Liver (tissue), 9 donors: ENCODE data around the gene LRPAP1. TPM values are rescaled to one million over a fixed set of nuclear protein-coding genes. Genes with fewer than 3 reads are reported as not detected.

ENCODE experiments used
- DNase-seq: peaks from one replicate; pipeline ENCODE4 v3.0.0-alpha.2; 2017; ENCODE audit warnings: low spot score
- H3K27ac ChIP-seq, 2 donors: one replicate each; pipeline ENCODE4 v1.7.0; 2013; ENCODE audit warnings: inconsistent platforms in 2 of 2, low read length in 2 of 2, control low read depth in 1 of 2, low read depth in 1 of 2, mild to moderate bottlenecking in 1 of 2
- H3K27me3 ChIP-seq, 4 donors: one replicate each; pipeline versions ENCODE4 v1.6.1 to v1.7.0; 2013; ENCODE audit warnings: low read length in 3 of 4, inconsistent platforms in 1 of 4, mild to moderate bottlenecking in 1 of 4, moderate library complexity in 1 of 4; ENCODE audit not compliant: control insufficient read depth in 4 of 4, insufficient read depth in 4 of 4
- H3K36me3 ChIP-seq, 4 donors: one replicate each; pipeline versions ENCODE4 v1.6.1 to v1.7.0; 2013; ENCODE audit warnings: low read length in 3 of 4, mild to moderate bottlenecking in 3 of 4, low read depth in 1 of 4, moderate library complexity in 1 of 4; ENCODE audit not compliant: control insufficient read depth in 4 of 4, insufficient read depth in 3 of 4
- H3K4me1 ChIP-seq, 4 donors: one replicate each; pipeline versions ENCODE4 v1.6.1 to v1.7.0; 2013; ENCODE audit warnings: low read length in 3 of 4, mild to moderate bottlenecking in 3 of 4, moderate library complexity in 1 of 4; ENCODE audit not compliant: control insufficient read depth in 4 of 4, insufficient read depth in 4 of 4
- H3K4me3 ChIP-seq, 3 donors: one replicate each; pipeline versions ENCODE4 v1.6.1 to v1.7.0; 2013; ENCODE audit warnings: low read length in 3 of 3, control low read depth in 1 of 3, low read depth in 1 of 3, mild to moderate bottlenecking in 1 of 3
- H3K9ac ChIP-seq, 2 donors: one replicate each; pipeline ENCODE4 v1.7.0; 2013; ENCODE audit warnings: low read length in 2 of 2, mild to moderate bottlenecking in 2 of 2, moderate library complexity in 2 of 2, control low read depth in 1 of 2, low read depth in 1 of 2
- H3K9me3 ChIP-seq, 4 donors: one replicate each; pipeline versions ENCODE4 v1.6.1 to v1.7.0; 2013; ENCODE audit warnings: low read length in 3 of 4; ENCODE audit not compliant: control insufficient read depth in 4 of 4
- FOXA1 ChIP-seq: IDR thresholded peaks from 2 replicates; pipeline ENCODE4 v1.6.1; 2016; ENCODE audit warnings: antibody characterized with exemption
- FOXA2 ChIP-seq: IDR thresholded peaks from 2 replicates; pipeline ENCODE4 v1.6.1; 2016; ENCODE audit warnings: antibody characterized with exemption
- GABPA ChIP-seq, 2 donors: IDR thresholded peaks in 1 of 2; conservative IDR thresholded peaks in 1 of 2; 2 replicates each; pipeline ENCODE4 v1.6.1; 2016; ENCODE audit warnings: antibody characterized with exemption in 2 of 2, mild to moderate bottlenecking in 1 of 2, moderate library complexity in 1 of 2
- HNF4A ChIP-seq, 2 donors: conservative IDR thresholded peaks; 2 replicates each; pipeline ENCODE4 v1.6.1; 2016; ENCODE audit warnings: antibody characterized with exemption in 2 of 2, mild to moderate bottlenecking in 2 of 2
- HNF4G ChIP-seq: IDR thresholded peaks from 2 replicates; pipeline ENCODE4 v1.6.1; 2016; ENCODE audit warnings: antibody characterized with exemption
- JUND ChIP-seq, 2 donors: IDR thresholded peaks; 2 replicates each; pipeline ENCODE4 v1.6.1; 2016; ENCODE audit warnings: antibody characterized with exemption in 2 of 2
- NR2F2 ChIP-seq: IDR thresholded peaks from 2 replicates; pipeline ENCODE4 v1.6.1; 2016; ENCODE audit warnings: antibody characterized with exemption
- RAD21 ChIP-seq, 2 donors: IDR thresholded peaks; 2 replicates each; pipeline ENCODE4 v1.6.1; 2016; ENCODE audit warnings: antibody characterized with exemption in 2 of 2, mild to moderate bottlenecking in 2 of 2
- REST ChIP-seq: IDR thresholded peaks from 2 replicates; pipeline ENCODE4 v1.6.1; 2016; ENCODE audit warnings: antibody characterized with exemption, mild to moderate bottlenecking
- RXRA ChIP-seq, 2 donors: IDR thresholded peaks; 2 replicates each; pipeline ENCODE4 v1.6.1; 2017 to 2018; ENCODE audit warnings: antibody characterized with exemption in 2 of 2, mild to moderate bottlenecking in 1 of 2
- TAF1 ChIP-seq: conservative IDR thresholded peaks from 2 replicates; pipeline ENCODE4 v1.6.1; 2016; ENCODE audit warnings: antibody characterized with exemption, mild to moderate bottlenecking
- YY1 ChIP-seq: IDR thresholded peaks from 2 replicates; pipeline ENCODE4 v1.6.1; 2016; ENCODE audit warnings: antibody characterized with exemption, mild to moderate bottlenecking
- ZBTB33 ChIP-seq: IDR thresholded peaks from 2 replicates; pipeline ENCODE4 v1.6.1; 2016; ENCODE audit warnings: antibody characterized with exemption
- WGBS: extraction: QIAGEN DNeasy Blood & Tissue Kit; methylation state at CpG from one replicate; pipeline ENCODE4 v1.1.7; 2013; 5-methylcytosine and 5-hydroxymethylcytosine counted together
- polyA plus RNA-seq, 2 donors: library from polyadenylated mRNA; stranded (reverse) in 1 of 2; unstranded in 1 of 2; fragments of 200-250 nt in 1 of 2; fragments of >200 nt in 1 of 2; fragmentation: Nextera tagmentation in 1 of 2; extraction: Ambion mirVana in 1 of 2; gene quantifications; one replicate each; pipeline versions ENCODE4 v1.2.1 to v1.2.3, GENCODE V29; 2013 to 2015
- total RNA-seq, 2 donors: library from RNA; depleted of rRNA; stranded (reverse); fragments of >200 nt; gene quantifications; one replicate each; pipeline ENCODE4 v1.2.3, GENCODE V29; 2014
- TF ChIP-seq, protein P1 (sequence below): IDR thresholded peaks from 2 replicates; pipeline ENCODE4 v1.6.1; 2016; ENCODE audit warnings: antibody characterized with exemption
- TF ChIP-seq, protein P2 (sequence below): fragments of 150-350 bp; IDR thresholded peaks from 2 replicates; pipeline ENCODE4 v1.5.1; 2017; ENCODE audit warnings: improper control_type of control experiment, low read depth, low read length; ENCODE audit not compliant: missing input control
- TF ChIP-seq, protein P3 (sequence below): IDR thresholded peaks from 2 replicates; pipeline ENCODE4 v1.6.1; 2016; ENCODE audit warnings: antibody characterized with exemption
- donor health status: healthy.
- donor health status: healthy.
- donor health status: healthy.
- donor health status: healthy.
- donor health status: healthy.

LRPAP1 gene
- total and polyA plus RNA-seq, 4 donors: 46.1 to 134 (median 108) TPM

DNA sequence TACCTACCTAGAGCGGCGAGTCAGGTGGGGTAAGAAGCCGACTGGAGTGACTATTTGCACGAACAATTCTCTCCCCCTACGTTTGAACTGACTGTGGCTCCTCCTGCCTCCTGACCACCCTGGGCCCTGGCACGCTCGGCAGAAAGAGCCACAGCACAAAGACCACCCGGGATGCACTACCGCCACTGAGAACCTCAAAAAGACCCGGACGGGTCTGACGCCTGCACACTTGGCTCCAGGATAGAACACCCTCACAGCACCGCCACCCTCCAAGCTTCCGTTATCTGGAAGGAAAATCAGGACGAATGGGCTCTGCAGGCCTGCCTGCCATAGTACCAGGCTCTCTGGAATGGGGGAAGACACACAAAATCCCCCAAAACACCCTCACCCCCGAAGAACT, 2.2 kb downstream of the LRPAP1 start:
- no peak overlapping the region for H3K27ac ChIP-seq
- TF ChIP-seq RAD21 (IDR thresholded peaks at IDR 0.05): no peak
- TF ChIP-seq FOXA1: no peak
- no peak for TF ChIP-seq JUND (IDR thresholded peaks at IDR 0.05)
- no peak for TF ChIP-seq YY1
- TF ChIP-seq, protein P1, sequence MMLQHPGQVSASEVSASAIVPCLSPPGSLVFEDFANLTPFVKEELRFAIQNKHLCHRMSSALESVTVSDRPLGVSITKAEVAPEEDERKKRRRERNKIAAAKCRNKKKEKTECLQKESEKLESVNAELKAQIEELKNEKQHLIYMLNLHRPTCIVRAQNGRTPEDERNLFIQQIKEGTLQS: no peak
- no peak for TF ChIP-seq HNF4G
- no peak for TF ChIP-seq RXRA (IDR thresholded peaks at IDR 0.05)
- no peak for TF ChIP-seq HNF4A (conservative IDR thresholded peaks at IDR 0.05)
- TF ChIP-seq, protein P2, sequence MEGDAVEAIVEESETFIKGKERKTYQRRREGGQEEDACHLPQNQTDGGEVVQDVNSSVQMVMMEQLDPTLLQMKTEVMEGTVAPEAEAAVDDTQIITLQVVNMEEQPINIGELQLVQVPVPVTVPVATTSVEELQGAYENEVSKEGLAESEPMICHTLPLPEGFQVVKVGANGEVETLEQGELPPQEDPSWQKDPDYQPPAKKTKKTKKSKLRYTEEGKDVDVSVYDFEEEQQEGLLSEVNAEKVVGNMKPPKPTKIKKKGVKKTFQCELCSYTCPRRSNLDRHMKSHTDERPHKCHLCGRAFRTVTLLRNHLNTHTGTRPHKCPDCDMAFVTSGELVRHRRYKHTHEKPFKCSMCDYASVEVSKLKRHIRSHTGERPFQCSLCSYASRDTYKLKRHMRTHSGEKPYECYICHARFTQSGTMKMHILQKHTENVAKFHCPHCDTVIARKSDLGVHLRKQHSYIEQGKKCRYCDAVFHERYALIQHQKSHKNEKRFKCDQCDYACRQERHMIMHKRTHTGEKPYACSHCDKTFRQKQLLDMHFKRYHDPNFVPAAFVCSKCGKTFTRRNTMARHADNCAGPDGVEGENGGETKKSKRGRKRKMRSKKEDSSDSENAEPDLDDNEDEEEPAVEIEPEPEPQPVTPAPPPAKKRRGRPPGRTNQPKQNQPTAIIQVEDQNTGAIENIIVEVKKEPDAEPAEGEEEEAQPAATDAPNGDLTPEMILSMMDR: no peak
- peaks cover 0 to 9% (median 1%) of the 10 kb centered on the region in 4 donors for H3K36me3 ChIP-seq
- H3K4me1 ChIP-seq: peaks cover 11 to 30% (median 17%) of the 10 kb centered on the region in 4 donors
- DNase-seq: peak; percentile 31
- WGBS: 95% methylated on average over 16 of the region's 16 CpGs
- no peaks in the 10 kb centered on the region for H3K27me3 ChIP-seq
- H3K9ac ChIP-seq: no peak overlapping the region
- H3K9me3 ChIP-seq: no peaks in the 10 kb centered on the region
- no peak overlapping the region for H3K4me3 ChIP-seq

DNA sequence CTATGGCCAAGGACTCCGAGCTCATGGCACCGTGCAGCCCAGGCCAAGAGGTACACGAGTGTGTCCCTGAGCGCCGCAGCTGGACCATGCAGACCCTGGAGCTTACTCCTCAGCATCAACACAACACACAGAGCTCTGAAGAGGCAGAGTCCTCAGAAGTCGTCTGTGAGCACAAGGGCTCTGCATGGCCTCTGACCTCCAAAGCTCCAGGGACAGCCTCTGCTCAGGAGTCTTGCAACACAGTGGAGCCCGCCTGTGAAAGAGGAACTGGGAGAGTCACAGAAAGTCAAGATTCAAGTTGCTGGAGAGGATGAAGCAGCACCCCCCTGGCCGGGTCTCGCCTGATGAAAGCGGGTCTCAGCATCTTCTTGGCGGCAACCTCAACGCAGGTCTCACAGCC, 2.9 kb downstream of the LRPAP1 start:
- TF ChIP-seq REST (no peak), RAD21 (IDR thresholded peaks at IDR 0.05) (no peak), GABPA (IDR thresholded peaks at IDR 0.05 in 1 of 2, conservative IDR thresholded peaks at IDR 0.05 in 1 of 2) (no peak), NR2F2 (no peak), JUND (IDR thresholded peaks at IDR 0.05) (no peak), TAF1 (no peak), FOXA1 (no peak), YY1 (no peak), ZBTB33 (no peak), FOXA2 (no peak), RXRA (IDR thresholded peaks at IDR 0.05) (no peak), HNF4G (no peak)
- TF ChIP-seq, protein P1: no peak
- TF ChIP-seq, protein P3, sequence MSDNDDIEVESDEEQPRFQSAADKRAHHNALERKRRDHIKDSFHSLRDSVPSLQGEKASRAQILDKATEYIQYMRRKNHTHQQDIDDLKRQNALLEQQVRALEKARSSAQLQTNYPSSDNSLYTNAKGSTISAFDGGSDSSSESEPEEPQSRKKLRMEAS: no peak
- WGBS: 81% methylated on average over 12 of the region's 12 CpGs
- peak; percentile 41 for DNase-seq
- no peak overlapping the region for H3K4me3 ChIP-seq
- H3K27ac ChIP-seq: no peak overlapping the region
- peaks cover 0 to 15% (median 4%) of the 10 kb centered on the region in 4 donors for H3K36me3 ChIP-seq
- H3K9me3 ChIP-seq: no peaks in the 10 kb centered on the region
- peaks cover 11 to 30% (median 17%) of the 10 kb centered on the region in 4 donors for H3K4me1 ChIP-seq
- H3K27me3 ChIP-seq: no peaks in the 10 kb centered on the region
- no peak overlapping the region for H3K9ac ChIP-seq
